NT2/D1 (cell line): ENCODE measurements around the gene SCUBE2.

Source experiments
- YY1 ChIP-seq: IDR thresholded peaks from 2 replicates; pipeline ENCODE4 v1.6.1; 2011; ENCODE audit not compliant: insufficient read length, insufficient read depth
- ZNF274 ChIP-seq: IDR thresholded peaks from 2 replicates; pipeline ENCODE4 v1.6.1; 2011; ENCODE audit warnings: mild to moderate bottlenecking, low read depth, low read length

- no peak for TF ChIP-seq YY1
- TF ChIP-seq ZNF274 = no peak
These were observed 53.4 kb downstream of the SCUBE2 start for GRCh38 chr11:9037963-9038362.
